K562 (cell line): ENCODE measurements around the gene ZNF804A. TPM values are rescaled to one million over a fixed set of nuclear protein-coding genes. Genes with fewer than 3 reads are reported as not detected.

ENCODE experiments used
- ATAC-seq: fragments of 200-7000 bp; cut with Tn5 transposase; 3 replicates; pipeline ENCODE4 v1.9.1; 2020; ENCODE audit warnings: moderate library complexity
- BruUV-seq: library from RNA; stranded (reverse); fragments of 400-500 nt; replicated peaks from 2 replicates; lab custom pipeline; 2021; lab: Mats Ljungman, UMichigan
- CTCF ChIA-PET: fragments of 300-600 bp; formaldehyde crosslinking; extraction: SDS; loops from one replicate; lab custom pipeline; 2021; ENCODE audit warnings: low intra/inter-chr PET ratio; lab: Yijun Ruan, JAX
- POLR2A ChIA-PET: fragments of 300-600, 350-650 bp; sonication (Branson Sonifier 250); formaldehyde crosslinking; extraction: SDS; loops from one replicate; lab custom pipeline; 2021; ENCODE audit warnings: antibody characterized with exemption, inconsistent platforms; lab: Yijun Ruan, JAX
- DNase-seq, 4 experiments: peaks; one replicate each; pipeline versions ENCODE4 v3.0.0 to v3.0.0-alpha.2; 2011 to 2018; ENCODE audit warnings: low spot score in 3 of 4, mixed read lengths in 3 of 4; ENCODE audit errors: extremely low read depth in 1 of 4
- FAIRE-seq: peaks from 2 replicates; lab custom pipeline; 2011; peaks lifted over from hg19 to GRCh38; lab: Jason Lieb, UNC
- H2AFZ ChIP-seq: 2 replicates; pipeline ENCODE4 v1.6.0; 2011; ENCODE audit warnings: low read depth, low read length, control low read depth, inconsistent platforms
- H3K27ac ChIP-seq: fragments of 200-600 bp; 3 replicates; pipeline ENCODE4 v1.8.0; 2011; ENCODE audit warnings: low read depth, mild to moderate bottlenecking, control low read depth, inconsistent platforms, low read length, moderate library complexity, mixed read lengths; ENCODE audit errors: extremely low read depth
- H3K27me3 ChIP-seq, 2 experiments: fragments of 300-600 bp in 1 of 2; 2 replicates in 1 of 2; 3 replicates in 1 of 2; pipeline versions ENCODE4 v1.6.0 to v1.8.0; 2011; ENCODE audit warnings: inconsistent platforms in 2 of 2, low read length in 2 of 2, mild to moderate bottlenecking in 1 of 2, mixed read lengths in 1 of 2, moderate library complexity in 1 of 2; ENCODE audit not compliant: control insufficient read depth in 2 of 2, insufficient read depth in 2 of 2
- H3K36me3 ChIP-seq: fragments of 300-600 bp; 3 replicates; pipeline ENCODE4 v1.8.0; 2011; ENCODE audit warnings: mild to moderate bottlenecking, low read length, inconsistent platforms; ENCODE audit not compliant: control insufficient read depth, insufficient read depth
- H3K4me1 ChIP-seq, 2 experiments: fragments of 200-600 bp in 1 of 2; replicated peaks in 1 of 2; 2 replicates in 1 of 2; 3 replicates in 1 of 2; pipeline versions ENCODE4 v1.5.1 to v1.8.0; 2011; ENCODE audit warnings: inconsistent platforms in 2 of 2, low read length in 2 of 2, mild to moderate bottlenecking in 1 of 2, mixed read lengths in 1 of 2, moderate library complexity in 1 of 2; ENCODE audit not compliant: control insufficient read depth in 2 of 2, insufficient read depth in 2 of 2
- H3K4me2 ChIP-seq: 2 replicates; pipeline ENCODE4 v1.6.1; 2011; ENCODE audit warnings: low read length, control low read depth, inconsistent platforms, mixed read lengths; ENCODE audit not compliant: insufficient read depth
- H3K4me3 ChIP-seq: fragments of 200-600 bp; sonication (generic), shearing (Covaris generic); 2 replicates; pipeline ENCODE4 v1.5.1; 2016; ENCODE audit warnings: control low read depth, inconsistent platforms
- H3K79me2 ChIP-seq: fragments of 200-600 bp; 3 replicates; pipeline ENCODE4 v1.8.0; 2011; ENCODE audit warnings: low read length, inconsistent platforms; ENCODE audit not compliant: control insufficient read depth, insufficient read depth
- H3K9ac ChIP-seq, 2 experiments: 2 replicates each; pipeline versions ENCODE4 v1.6.0 to v1.6.1; 2011; ENCODE audit warnings: low read depth in 2 of 2, low read length in 2 of 2, control low read depth in 1 of 2, inconsistent platforms in 1 of 2, mild to moderate bottlenecking in 1 of 2, mixed read lengths in 1 of 2; ENCODE audit not compliant: insufficient read depth in 1 of 2
- H3K9me1 ChIP-seq: one replicate; pipeline ENCODE4 v1.6.0; 2011; ENCODE audit warnings: inconsistent platforms, mild to moderate bottlenecking, low read length, moderate library complexity; ENCODE audit not compliant: control insufficient read depth, insufficient read depth
- H3K9me3 ChIP-seq: replicated peaks from 2 replicates; pipeline ENCODE4 v1.5.1; 2011; ENCODE audit warnings: low read depth, low read length, inconsistent platforms; ENCODE audit not compliant: control insufficient read depth, insufficient read depth
- H4K20me1 ChIP-seq: replicated peaks from 2 replicates; pipeline ENCODE4 v1.6.1; 2011; ENCODE audit warnings: low read length, inconsistent platforms, mixed read lengths; ENCODE audit not compliant: control insufficient read depth, insufficient read depth
- CAMTA2 ChIP-seq: fragments of 250-450 bp; sonication (Bioruptor Pico); conservative IDR thresholded peaks from 2 replicates; pipeline ENCODE4 v1.5.1; 2022
- CBX8 ChIP-seq: fragments of 200-600 bp; sonication (generic); IDR thresholded peaks from 2 replicates; pipeline ENCODE4 v1.6.1; 2012; ENCODE audit warnings: borderline replicate concordance, mixed run types, low read depth, mild to moderate bottlenecking, moderate library complexity, mixed read lengths, low read length, control low read depth, inconsistent platforms; ENCODE audit not compliant: poor library complexity, severe bottlenecking; ENCODE audit errors: extremely low read depth
- COPS2 ChIP-seq: fragments of 450-650 bp; conservative IDR thresholded peaks from 2 replicates; pipeline ENCODE4 v1.6.1; 2016; ENCODE audit warnings: mild to moderate bottlenecking, moderate library complexity
- EZH2 ChIP-seq: IDR thresholded peaks from 2 replicates; pipeline ENCODE4 v1.6.1; 2012; ENCODE audit warnings: low read depth, mild to moderate bottlenecking, inconsistent platforms, low read length, borderline replicate concordance
- FOXA3 ChIP-seq, 2 experiments: fragments of 450-650 bp in 1 of 2; sonication (generic) in 1 of 2; formaldehyde crosslinking; IDR thresholded peaks in 1 of 2; conservative IDR thresholded peaks in 1 of 2; 2 replicates each; pipeline versions ENCODE4 v1.4.0 to v1.8.0; 2020 to 2022; ENCODE audit warnings: mild to moderate bottlenecking in 2 of 2, missing genetic modification reagents in 1 of 2
- HMG20A ChIP-seq: fragments of 450-650 bp; formaldehyde crosslinking; conservative IDR thresholded peaks from 2 replicates; pipeline ENCODE4 v1.4.0; 2020; ENCODE audit warnings: mild to moderate bottlenecking, mixed read lengths
- NFIX ChIP-seq: fragments of 250-450 bp; sonication (Bioruptor Pico); IDR thresholded peaks from 2 replicates; pipeline ENCODE4 v1.4.0; 2020; ENCODE audit warnings: low read depth, mild to moderate bottlenecking, moderate library complexity
- PHTF2 ChIP-seq: fragments of 250-450 bp; sonication (Bioruptor Pico); IDR thresholded peaks from 2 replicates; pipeline ENCODE4 v1.5.0; 2021; ENCODE audit warnings: mild to moderate bottlenecking
- TEAD2 ChIP-seq: fragments of 450-650 bp; IDR thresholded peaks from 2 replicates; pipeline ENCODE4 v1.6.1; 2016; ENCODE audit warnings: missing genetic modification characterization, control low read depth, missing compliant biosample characterization
- TGIF2 ChIP-seq: sonication (generic); formaldehyde crosslinking; IDR thresholded peaks from 2 replicates; pipeline ENCODE4 v1.8.1; 2022; ENCODE audit warnings: mild to moderate bottlenecking, missing genetic modification reagents, moderate library complexity
- ZBTB43 ChIP-seq: sonication (generic); formaldehyde crosslinking; IDR thresholded peaks from 2 replicates; pipeline ENCODE4 v1.8.0; 2023; ENCODE audit warnings: mild to moderate bottlenecking, missing genetic modification reagents
- ZNF707 ChIP-seq: fragments of 250-450 bp; sonication (Bioruptor Pico); conservative IDR thresholded peaks from 2 replicates; pipeline ENCODE4 v1.8.0; 2022; ENCODE audit warnings: inconsistent platforms, mild to moderate bottlenecking, moderate library complexity
- in situ Hi-C: fragments of 300-500 bp; cut with MboI; formaldehyde crosslinking; loops from 4 replicates; pipeline ENCODE4 v1.15.0; 2018; ENCODE audit warnings: inconsistent platforms, mixed read lengths
- intact Hi-C: fragments of 100-400 bp; cut with micrococcal nuclease; formaldehyde crosslinking; loops from 2 replicates; pipeline ENCODE4 v1.14.2; 2022
- polyA plus RNA-seq, 8 experiments: library from polyadenylated mRNA; depleted of rRNA in 4 of 8; stranded (reverse) in 5 of 8; unstranded in 3 of 8; fragments of >200 nt; fragmentation: Nextera tagmentation in 2 of 8; fragmentation: Illumina TruSeq in 1 of 8; extraction: Ambion mirVana in 2 of 8; extraction: Trizol in 1 of 8; gene quantifications; 2 replicates each; pipeline versions ENCODE4 v1.2.1 to v1.2.3, GENCODE V29; 2011 to 2014; ENCODE audit warnings: inconsistent platforms in 1 of 8, missing spikeins in 1 of 8
- total RNA-seq, 7 experiments: library from RNA; depleted of rRNA in 6 of 7; stranded (reverse); fragments of >200 nt in 6 of 7; fragmentation: Illumina TruSeq in 2 of 7; extraction: Trizol in 2 of 7; gene quantifications; 2 replicates each; pipeline versions ENCODE4 v1.2.1 to v1.2.3, GENCODE V29; 2011 to 2021; ENCODE audit warnings: low replicate concordance in 1 of 7
- TF ChIP-seq, protein P1 (sequence below): fragments of 450-650 bp; IDR thresholded peaks from 2 replicates; pipeline ENCODE4 v1.6.1; 2016; ENCODE audit warnings: mild to moderate bottlenecking
- TF ChIP-seq, protein P2 (sequence below), 3 experiments: fragments of 200-800 bp in 1 of 3; fragments of 250-450 bp in 1 of 3; fragments of 450-650 bp in 1 of 3; sonication (Bioruptor Pico) in 1 of 3; sonication (Bioruptor generic) in 1 of 3; formaldehyde crosslinking in 1 of 3; IDR thresholded peaks; 2 replicates each; pipeline versions ENCODE4 v1.6.1 to v1.8.0; 2016 to 2022; ENCODE audit warnings: mild to moderate bottlenecking in 2 of 3, missing genetic modification characterization in 2 of 3, missing compliant biosample characterization in 1 of 3, moderate library complexity in 1 of 3
- TF ChIP-seq, protein P3 (sequence below): fragments of 450-650 bp; formaldehyde crosslinking; IDR thresholded peaks from 2 replicates; pipeline ENCODE4 v1.4.0; 2022; ENCODE audit warnings: mild to moderate bottlenecking, moderate library complexity

Gene ZNF804A
- total and polyA plus RNA-seq, 9 of the 15 experiments (the other 6 are each of a cell fraction or from before 2014, with no cell fraction given), result 0.01 to 1.2 (median 0.73) TPM

DNA sequence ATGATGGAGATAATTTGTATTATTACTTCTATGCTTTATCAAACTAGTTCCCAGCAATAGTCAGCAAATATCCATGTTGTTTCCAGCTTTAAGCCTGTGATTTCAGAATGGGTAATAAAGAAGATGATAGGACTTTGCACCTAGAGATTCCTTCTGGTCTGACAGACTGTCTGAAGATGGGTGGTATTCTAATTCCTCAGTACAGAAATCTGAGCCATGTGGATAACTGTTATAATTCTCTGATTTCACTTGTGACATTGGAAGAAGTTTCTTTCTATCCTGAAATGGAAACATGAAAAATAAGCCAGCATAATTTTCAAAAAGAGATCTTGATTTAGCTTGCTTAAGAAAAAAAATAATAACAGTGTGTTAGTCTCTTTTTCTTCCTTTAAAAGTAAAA lies 130.1 kb downstream of the ZNF804A start:
- Histone ChIP-seq H3K4me3 (no peak overlapping the region), H3K9ac (no peak overlapping the region), H3K36me3 (no peaks in the 10 kb centered on the region), H4K20me1 (no peaks in the 10 kb centered on the region), H3K4me2 (no peak overlapping the region), H3K79me2 (no peaks in the 10 kb centered on the region), H3K27me3 (no peaks in the 10 kb centered on the region), H3K9me1 (no peaks in the 10 kb centered on the region), H3K9me3 (no peaks in the 10 kb centered on the region), H3K4me1 (no peaks in the 10 kb centered on the region), H3K27ac (no peak overlapping the region), H2AFZ (no peak overlapping the region)
- BruUV-seq, result no TSS peak
- no peak for FAIRE-seq
- no peak for ATAC-seq
- DNase-seq, result no peak
- in situ Hi-C loops (no loop called here), intact Hi-C loops (no loop called here)
- ChIA-PET CTCF (no interaction called here), POLR2A (no interaction called here)
- no peak for TF ChIP-seq NFIX (CRISPR knock-in tag)
- TF ChIP-seq CBX8, result no peak
- TF ChIP-seq TGIF2, result no peak
- TF ChIP-seq, protein P1, sequence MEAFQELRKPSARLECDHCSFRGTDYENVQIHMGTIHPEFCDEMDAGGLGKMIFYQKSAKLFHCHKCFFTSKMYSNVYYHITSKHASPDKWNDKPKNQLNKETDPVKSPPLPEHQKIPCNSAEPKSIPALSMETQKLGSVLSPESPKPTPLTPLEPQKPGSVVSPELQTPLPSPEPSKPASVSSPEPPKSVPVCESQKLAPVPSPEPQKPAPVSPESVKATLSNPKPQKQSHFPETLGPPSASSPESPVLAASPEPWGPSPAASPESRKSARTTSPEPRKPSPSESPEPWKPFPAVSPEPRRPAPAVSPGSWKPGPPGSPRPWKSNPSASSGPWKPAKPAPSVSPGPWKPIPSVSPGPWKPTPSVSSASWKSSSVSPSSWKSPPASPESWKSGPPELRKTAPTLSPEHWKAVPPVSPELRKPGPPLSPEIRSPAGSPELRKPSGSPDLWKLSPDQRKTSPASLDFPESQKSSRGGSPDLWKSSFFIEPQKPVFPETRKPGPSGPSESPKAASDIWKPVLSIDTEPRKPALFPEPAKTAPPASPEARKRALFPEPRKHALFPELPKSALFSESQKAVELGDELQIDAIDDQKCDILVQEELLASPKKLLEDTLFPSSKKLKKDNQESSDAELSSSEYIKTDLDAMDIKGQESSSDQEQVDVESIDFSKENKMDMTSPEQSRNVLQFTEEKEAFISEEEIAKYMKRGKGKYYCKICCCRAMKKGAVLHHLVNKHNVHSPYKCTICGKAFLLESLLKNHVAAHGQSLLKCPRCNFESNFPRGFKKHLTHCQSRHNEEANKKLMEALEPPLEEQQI, result no peak
- TF ChIP-seq ZNF707 (CRISPR knock-in tag), result no peak
- TF ChIP-seq, protein P2, sequence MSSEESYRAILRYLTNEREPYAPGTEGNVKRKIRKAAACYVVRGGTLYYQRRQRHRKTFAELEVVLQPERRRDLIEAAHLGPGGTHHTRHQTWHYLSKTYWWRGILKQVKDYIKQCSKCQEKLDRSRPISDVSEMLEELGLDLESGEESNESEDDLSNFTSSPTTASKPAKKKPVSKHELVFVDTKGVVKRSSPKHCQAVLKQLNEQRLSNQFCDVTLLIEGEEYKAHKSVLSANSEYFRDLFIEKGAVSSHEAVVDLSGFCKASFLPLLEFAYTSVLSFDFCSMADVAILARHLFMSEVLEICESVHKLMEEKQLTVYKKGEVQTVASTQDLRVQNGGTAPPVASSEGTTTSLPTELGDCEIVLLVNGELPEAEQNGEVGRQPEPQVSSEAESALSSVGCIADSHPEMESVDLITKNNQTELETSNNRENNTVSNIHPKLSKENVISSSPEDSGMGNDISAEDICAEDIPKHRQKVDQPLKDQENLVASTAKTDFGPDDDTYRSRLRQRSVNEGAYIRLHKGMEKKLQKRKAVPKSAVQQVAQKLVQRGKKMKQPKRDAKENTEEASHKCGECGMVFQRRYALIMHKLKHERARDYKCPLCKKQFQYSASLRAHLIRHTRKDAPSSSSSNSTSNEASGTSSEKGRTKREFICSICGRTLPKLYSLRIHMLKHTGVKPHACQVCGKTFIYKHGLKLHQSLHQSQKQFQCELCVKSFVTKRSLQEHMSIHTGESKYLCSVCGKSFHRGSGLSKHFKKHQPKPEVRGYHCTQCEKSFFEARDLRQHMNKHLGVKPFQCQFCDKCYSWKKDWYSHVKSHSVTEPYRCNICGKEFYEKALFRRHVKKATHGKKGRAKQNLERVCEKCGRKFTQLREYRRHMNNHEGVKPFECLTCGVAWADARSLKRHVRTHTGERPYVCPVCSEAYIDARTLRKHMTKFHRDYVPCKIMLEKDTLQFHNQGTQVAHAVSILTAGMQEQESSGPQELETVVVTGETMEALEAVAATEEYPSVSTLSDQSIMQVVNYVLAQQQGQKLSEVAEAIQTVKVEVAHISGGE (CRISPR knock-in tag; IDR thresholded peaks at IDR 0.05), result no peak
- TF ChIP-seq CAMTA2 (CRISPR knock-in tag), result no peak
- no peak for TF ChIP-seq EZH2
- no peak for TF ChIP-seq HMG20A (CRISPR knock-in tag)
- no peak for TF ChIP-seq COPS2
- no peak for TF ChIP-seq FOXA3 (CRISPR knock-in tag; conservative IDR thresholded peaks at IDR 0.05 in 1 of 2, IDR thresholded peaks at IDR 0.05 in 1 of 2)
- no peak for TF ChIP-seq TEAD2 (tag)
- TF ChIP-seq PHTF2, result no peak
- TF ChIP-seq, protein P3, sequence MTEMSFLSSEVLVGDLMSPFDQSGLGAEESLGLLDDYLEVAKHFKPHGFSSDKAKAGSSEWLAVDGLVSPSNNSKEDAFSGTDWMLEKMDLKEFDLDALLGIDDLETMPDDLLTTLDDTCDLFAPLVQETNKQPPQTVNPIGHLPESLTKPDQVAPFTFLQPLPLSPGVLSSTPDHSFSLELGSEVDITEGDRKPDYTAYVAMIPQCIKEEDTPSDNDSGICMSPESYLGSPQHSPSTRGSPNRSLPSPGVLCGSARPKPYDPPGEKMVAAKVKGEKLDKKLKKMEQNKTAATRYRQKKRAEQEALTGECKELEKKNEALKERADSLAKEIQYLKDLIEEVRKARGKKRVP (CRISPR knock-in tag), result no peak
- TF ChIP-seq ZBTB43 (CRISPR knock-in tag), result no peak
